ENCODE data around the gene KLHL20.

KLHL20 gene

GRCh38 chr1:173832748-173833147 lies 118.0 kb downstream of the KLHL20 start:
- DNase-seq (ENCODE audit: low spot score), result no peak

All from NAMALWA (cell line).